DMS 273 treated with DMSO at 0.1 percent for 48 hours (cell line): ENCODE data around the gene VAV2.

Experiments
- DNase-seq: peaks from one replicate; lab custom pipeline; 2025; lab: John Stamatoyannopoulos, UW

The VAV2 gene

GRCh38 chr9:133726401-133727276, 265.5 kb downstream of the VAV2 start:
- DNase-seq = no peak

GRCh38 chr9:133725886-133726285, 266.2 kb downstream of the VAV2 start:
- DNase-seq = no peak

- DNase-seq = no peak
Measured at GRCh38 chr9:133718563-133719315, 273.4 kb downstream of the VAV2 start.

GRCh38 chr9:133717113-133718031, 274.8 kb downstream of the VAV2 start:
- no peak for DNase-seq

- DNase-seq = no peak
Measured at GRCh38 chr9:133716564-133717112, 275.5 kb downstream of the VAV2 start.

- DNase-seq = no peak
Measured at GRCh38 chr9:133715866-133716563, 276.1 kb downstream of the VAV2 start.

GRCh38 chr9:133715295-133715865, 276.7 kb downstream of the VAV2 start:
- DNase-seq = no peak

- no peak for DNase-seq
Measured at GRCh38 chr9:133714606-133715294, 277.4 kb downstream of the VAV2 start.

- no peak for DNase-seq
Measured at GRCh38 chr9:133713960-133714495, 278.1 kb downstream of the VAV2 start.

- no peak for DNase-seq
Measured at GRCh38 chr9:133713150-133713959, 278.8 kb downstream of the VAV2 start.

GRCh38 chr9:133712221-133713100, 279.7 kb downstream of the VAV2 start:
- no peak for DNase-seq
